PC-3 (cell line): ENCODE results near the gene KCNQ1OT1. TPM values are rescaled to one million over a fixed set of nuclear protein-coding genes. Genes with fewer than 3 reads are reported as not detected.

Source experiments
- ATAC-seq: fragments of 200-7000 bp; cut with Tn5 transposase; 2 replicates; pipeline ENCODE4 v1.9.1; 2020; ENCODE audit warnings: mild to moderate bottlenecking, moderate library complexity
- BruUV-seq: library from RNA; stranded (reverse); fragments of 400-500 nt; replicated peaks from 2 replicates; lab custom pipeline; 2021; lab: Mats Ljungman, UMichigan
- CTCF ChIA-PET: fragments of 300-600 bp; sonication (Branson Sonifier 250); formaldehyde crosslinking; loops from one replicate; lab custom pipeline; 2022; ENCODE audit warnings: antibody characterized with exemption; lab: Charles Lee
- POLR2A ChIA-PET: fragments of 300-600 bp; sonication (Branson Sonifier 250); formaldehyde crosslinking; loops from one replicate; lab custom pipeline; 2022; ENCODE audit warnings: antibody characterized with exemption; ENCODE audit not compliant: unreplicated experiment; lab: Charles Lee
- DNase-seq: peaks from one replicate; pipeline ENCODE4 v3.0.0-alpha.2; 2015
- H2AFZ ChIP-seq: fragments of 300-600 bp; sonication (generic); 2 replicates; pipeline ENCODE4 v1.6.0; 2016; ENCODE audit warnings: antibody characterized with exemption, low read length
- H3F3A ChIP-seq: fragments of 300-600 bp; sonication (generic); one replicate; pipeline ENCODE4 v1.6.0; 2017; ENCODE audit warnings: antibody characterized with exemption, low read length, control low read depth, mild to moderate bottlenecking; ENCODE audit not compliant: unreplicated experiment
- H3K27ac ChIP-seq: fragments of 300-600 bp; sonication (generic); 2 replicates; pipeline ENCODE4 v1.5.1; 2016; ENCODE audit warnings: mild to moderate bottlenecking, low read length
- H3K27me3 ChIP-seq: fragments of 300-600 bp; sonication (generic); 2 replicates; pipeline ENCODE4 v1.6.1; 2016; ENCODE audit warnings: low read length, mixed read lengths
- H3K36me3 ChIP-seq: fragments of 300-600 bp; sonication (generic); 2 replicates; pipeline ENCODE4 v1.6.1; 2016; ENCODE audit warnings: low read depth, mixed run types, low read length, mixed read lengths
- H3K4me1 ChIP-seq: fragments of 300-600 bp; sonication (generic); 2 replicates; pipeline ENCODE4 v1.5.1; 2016; ENCODE audit warnings: low read length; ENCODE audit not compliant: insufficient read depth
- H3K4me2 ChIP-seq: fragments of 300-600 bp; sonication (generic); 2 replicates; pipeline ENCODE4 v1.6.0; 2016; ENCODE audit warnings: low read length
- H3K4me3 ChIP-seq: fragments of 300-600 bp; sonication (generic); 2 replicates; pipeline ENCODE4 v1.5.1; 2016; ENCODE audit warnings: mild to moderate bottlenecking, low read length, mixed read lengths
- H3K79me2 ChIP-seq: fragments of 300-600 bp; sonication (generic); 2 replicates; pipeline ENCODE4 v1.6.1; 2017; ENCODE audit warnings: low read length, mixed read lengths
- H3K9ac ChIP-seq: fragments of 300-600 bp; sonication (generic); 2 replicates; pipeline ENCODE4 v1.6.0; 2016; ENCODE audit warnings: mild to moderate bottlenecking, low read length
- H3K9me2 ChIP-seq: fragments of 300-600 bp; sonication (generic); replicated peaks from 2 replicates; pipeline ENCODE4 v1.6.1; 2016; ENCODE audit warnings: mixed run types, low read length, mixed read lengths
- H3K9me3 ChIP-seq: fragments of 300-600 bp; sonication (generic); 2 replicates; pipeline ENCODE4 v1.6.1; 2016; ENCODE audit warnings: low read length, mixed read lengths
- H4K20me1 ChIP-seq: fragments of 300-600 bp; sonication (generic); 2 replicates; pipeline ENCODE4 v1.6.1; 2016; ENCODE audit warnings: low read length, mixed read lengths
- CTCF ChIP-seq: fragments of 300-600 bp; sonication (generic); conservative IDR thresholded peaks from 2 replicates; pipeline ENCODE4 v1.5.1; 2017; ENCODE audit warnings: antibody characterized with exemption, low read depth, mild to moderate bottlenecking, low read length
- EZH2 ChIP-seq: fragments of 300-600 bp; sonication (generic); IDR thresholded peaks from one replicate; pipeline ENCODE4 v1.6.1; 2017; ENCODE audit warnings: antibody characterized with exemption, mild to moderate bottlenecking, low read length; ENCODE audit not compliant: unreplicated experiment
- EZH2phosphoT487 ChIP-seq: fragments of 300-600 bp; sonication (generic); IDR thresholded peaks from 2 replicates; pipeline ENCODE4 v1.6.1; 2018; ENCODE audit warnings: mild to moderate bottlenecking, antibody characterized with exemption, low read length, borderline replicate concordance
- intact Hi-C: fragments of 100-400 bp; cut with micrococcal nuclease; formaldehyde crosslinking; loops from 2 replicates; pipeline ENCODE4 v1.9.0; 2023
- total RNA-seq: library from RNA; depleted of rRNA; stranded (reverse); fragments of >200 nt; gene quantifications from 2 replicates; pipeline ENCODE4 v1.2.3, GENCODE V29; 2014

KCNQ1OT1 gene
- total RNA-seq, 1 experiment from 2014 or later = 1.5 TPM

GRCh38 chr11:2730272-2731129 lies 30.7 kb upstream of the KCNQ1OT1 start:
- no TSS peak for BruUV-seq
- POLR2A ChIA-PET = no interaction called here
- no peak for TF ChIP-seq EZH2
- no peak for TF ChIP-seq CTCF
- no peak for TF ChIP-seq EZH2phosphoT487

GRCh38 chr11:2729841-2730240 lies 30.0 kb upstream of the KCNQ1OT1 start:
- ChIA-PET POLR2A (no interaction called here), CTCF (no interaction called here)
- H3K4me2 ChIP-seq = no peak overlapping the region
- ATAC-seq = no peak
- no peaks in the 10 kb centered on the region for H3K9me3 ChIP-seq
- no peak overlapping the region for H2AFZ ChIP-seq
- peaks cover 8% of the 10 kb centered on the region; the same call in 1 of the 2 replicates for H3K4me1 ChIP-seq
- H3K27ac ChIP-seq = no peak overlapping the region
- H3K9ac ChIP-seq = no peak overlapping the region
- BruUV-seq = no TSS peak
- H3K9me2 ChIP-seq = no peaks in the 10 kb centered on the region
- no peaks in the 10 kb centered on the region for H3F3A ChIP-seq
- no peaks in the 10 kb centered on the region for H3K79me2 ChIP-seq
- no peaks in the 10 kb centered on the region for H3K27me3 ChIP-seq
- intact Hi-C loops = no loop called here
- no peak for TF ChIP-seq EZH2
- no peak for TF ChIP-seq CTCF
- DNase-seq = no peak
- H3K4me3 ChIP-seq = no peak overlapping the region
- H3K36me3 ChIP-seq = no peaks in the 10 kb centered on the region
- no peaks in the 10 kb centered on the region for H4K20me1 ChIP-seq

More at GRCh38 chr11:2730272-2731129, 30.7 kb upstream of the KCNQ1OT1 start:
- ATAC-seq = no peak
- no peak for DNase-seq
- no peak overlapping the region for H3K9ac ChIP-seq
- H3K4me3 ChIP-seq = no peak overlapping the region
- no peaks in the 10 kb centered on the region for H3K27me3 ChIP-seq
- H3K4me1 ChIP-seq = peaks cover 8% of the 10 kb centered on the region; the same call in 1 of the 2 replicates
- H3K9me2 ChIP-seq = no peaks in the 10 kb centered on the region
- H3K27ac ChIP-seq = no peak overlapping the region
- H4K20me1 ChIP-seq = no peaks in the 10 kb centered on the region
- intact Hi-C loops = no loop called here
- CTCF ChIA-PET = no interaction called here
- no peaks in the 10 kb centered on the region for H3K79me2 ChIP-seq
- H3F3A ChIP-seq = no peaks in the 10 kb centered on the region
- no peaks in the 10 kb centered on the region for H3K36me3 ChIP-seq
- no peak overlapping the region for H3K4me2 ChIP-seq
- no peaks in the 10 kb centered on the region for H3K9me3 ChIP-seq
- no peak overlapping the region for H2AFZ ChIP-seq

- H3F3A ChIP-seq = no peaks in the 10 kb centered on the region
- no peak overlapping the region for H3K27ac ChIP-seq
- no TSS peak for BruUV-seq
- ChIA-PET POLR2A (no interaction called here), CTCF (no interaction called here)
- no peak for DNase-seq
- H3K36me3 ChIP-seq = no peaks in the 10 kb centered on the region
- no peak overlapping the region for H2AFZ ChIP-seq
- H3K4me1 ChIP-seq = no peaks in the 10 kb centered on the region
- H3K27me3 ChIP-seq = no peaks in the 10 kb centered on the region
- no peaks in the 10 kb centered on the region for H3K9me2 ChIP-seq
- no peak for TF ChIP-seq EZH2
- TF ChIP-seq EZH2phosphoT487 = no peak
- TF ChIP-seq CTCF = no peak
- no peak overlapping the region for H3K4me2 ChIP-seq
- H3K9ac ChIP-seq = no peak overlapping the region
- intact Hi-C loops = no loop called here
- no peaks in the 10 kb centered on the region for H4K20me1 ChIP-seq
- no peak overlapping the region for H3K4me3 ChIP-seq
- no peaks in the 10 kb centered on the region for H3K79me2 ChIP-seq
- no peaks in the 10 kb centered on the region for H3K9me3 ChIP-seq
- no peak for ATAC-seq
Measured at GRCh38 chr11:2728663-2729332, 29.0 kb upstream of the KCNQ1OT1 start.
